ENCODE results near the gene TGFBR3L.

Gene TGFBR3L

GRCh38 chr19:7903244-7904073 is 11.2 kb upstream of the TGFBR3L start, which contains the start of gene MAP2K7:
TSS of gene MAP2K7 (plus strand) at chr19:7903877. CDS start at chr19:7903945, 68 bp downstream.
- peak within 1 kb of the TSS; percentile 76 to 79 for H3K4me3 ChIP-seq
- H3K36me3 ChIP-seq: peaks cover 0 to 16% (median 16%) of the 10 kb centered on the region in 3 donors
- peaks cover 0 to 11% of the 10 kb centered on the region in 2 donors for H3K27me3 ChIP-seq
- H3K9me3 ChIP-seq: no peaks in the 10 kb centered on the region
- intact Hi-C loops (cut with DNase I; ENCODE audit: low total_unique reads): loop anchor here (5.0 kb wide), 1 partner anchor 51 kb away; no protein-coding TSS in a partner anchor
- peak; percentile 33 to 38 for TF ChIP-seq CTCF (IDR thresholded peaks at IDR 0.05)
- peaks cover 0 to 49% (median 35%) of the 10 kb centered on the region in 4 donors for H3K4me1 ChIP-seq
- H3K27ac ChIP-seq: peak within 1 kb of the TSS; percentile 82 to 84
- DNase-seq: peak; percentile 99 to 100

GRCh38 chr19:7904074-7905020 is 10.3 kb upstream of the TGFBR3L start:
- Histone ChIP-seq H3K4me3 (peak overlapping the region; percentile 76 to 79), H3K27ac (peak overlapping the region; percentile 68 to 84), H3K36me3 (peaks cover 6 to 25% (median 23%) of the 10 kb centered on the region in 3 donors), H3K4me1 (peaks cover 0 to 49% (median 35%) of the 10 kb centered on the region in 4 donors), H3K9me3 (no peaks in the 10 kb centered on the region), H3K27me3 (peaks cover 0 to 11% of the 10 kb centered on the region in 2 donors)
- TF ChIP-seq CTCF (IDR thresholded peaks at IDR 0.05): no peak
- intact Hi-C loops (cut with DNase I; ENCODE audit: low total_unique reads): loop anchor here (5.0 kb wide), 1 partner anchor 52 kb away; no protein-coding TSS in a partner anchor
- peak; percentile 42 to 81 for DNase-seq

GRCh38 chr19:7905268-7905667 is 9.4 kb upstream of the TGFBR3L start:
- Histone ChIP-seq H3K4me3 (peak overlapping the region in 1 of 2 donors; percentile 76), H3K4me1 (peaks cover 0 to 49% (median 35%) of the 10 kb centered on the region in 4 donors), H3K27ac (no peak overlapping the region), H3K9me3 (no peaks in the 10 kb centered on the region), H3K27me3 (peaks cover 0 to 3% of the 10 kb centered on the region in 2 donors), H3K36me3 (peaks cover 14 to 34% (median 32%) of the 10 kb centered on the region in 3 donors)
- intact Hi-C loops (cut with DNase I; ENCODE audit: low total_unique reads): no loop called here
- no peak for TF ChIP-seq CTCF (IDR thresholded peaks at IDR 0.05)
- DNase-seq: no peak

GRCh38 chr19:7905859-7906258 is 8.8 kb upstream of the TGFBR3L start:
- Histone ChIP-seq H3K4me1 (peaks cover 0 to 49% (median 35%) of the 10 kb centered on the region in 4 donors), H3K27me3 (peaks cover 0 to 4% of the 10 kb centered on the region in 2 donors), H3K27ac (no peak overlapping the region), H3K36me3 (peaks cover 20 to 40% (median 38%) of the 10 kb centered on the region in 3 donors), H3K4me3 (no peak overlapping the region), H3K9me3 (no peaks in the 10 kb centered on the region)
- intact Hi-C loops (cut with DNase I; ENCODE audit: low total_unique reads): no loop called here
- no peak for DNase-seq
- no peak for TF ChIP-seq CTCF (IDR thresholded peaks at IDR 0.05)

- Histone ChIP-seq H3K27ac (no peak overlapping the region), H3K36me3 (peaks cover 33 to 52% (median 51%) of the 10 kb centered on the region in 3 donors), H3K27me3 (peaks cover 0 to 8% of the 10 kb centered on the region in 2 donors), H3K4me1 (peaks cover 0 to 47% (median 35%) of the 10 kb centered on the region in 4 donors), H3K9me3 (no peaks in the 10 kb centered on the region), H3K4me3 (no peak overlapping the region)
- DNase-seq: no peak
- intact Hi-C loops (cut with DNase I; ENCODE audit: low total_unique reads): no loop called here
- TF ChIP-seq CTCF (IDR thresholded peaks at IDR 0.05): no peak
Measured at GRCh38 chr19:7907122-7907521, 7.5 kb upstream of the TGFBR3L start.

Measured in tibial artery (tissue), 4 donors.